Activated T-cell treated with anti-CD3 and anti-CD28 coated beads for 4 hours (primary cell): ENCODE data around the gene PBX4.

Source experiments
- DNase-seq: peaks from one replicate; pipeline ENCODE4 v3.0.0-alpha.2; 2020

PBX4 gene

GRCh38 chr19:19538061-19538784, 80.3 kb downstream of the PBX4 start, which contains the start of gene CILP2:
Gene CILP2 (plus strand): TSS chr19:19538265. CDS start chr19:19538350, 85 bp downstream.
- peak; percentile 25 for DNase-seq

GRCh38 chr19:19537075-19538048, 81.1 kb downstream of the PBX4 start:
- no peak for DNase-seq

GRCh38 chr19:19535311-19536191, 82.9 kb downstream of the PBX4 start:
- no peak for DNase-seq

GRCh38 chr19:19534556-19535265, 83.8 kb downstream of the PBX4 start:
- DNase-seq: no peak

- DNase-seq: no peak
These were observed 84.6 kb downstream of the PBX4 start for GRCh38 chr19:19533841-19534240.

GRCh38 chr19:19532806-19533701, 85.4 kb downstream of the PBX4 start:
- DNase-seq: no peak

- DNase-seq: peak; percentile 84
These were observed 86.3 kb downstream of the PBX4 start for GRCh38 chr19:19531951-19532805.

GRCh38 chr19:19530889-19531288, 87.6 kb downstream of the PBX4 start:
- DNase-seq: no peak

GRCh38 chr19:19530423-19530804, 88.1 kb downstream of the PBX4 start:
- no peak for DNase-seq

- DNase-seq: no peak
These were observed 88.6 kb downstream of the PBX4 start for GRCh38 chr19:19529783-19530422.

GRCh38 chr19:19528721-19529490, 89.6 kb downstream of the PBX4 start, which contains the start of gene YJEFN3:
Gene YJEFN3 (plus strand): TSS chr19:19528911. CDS start chr19:19528933, 22 bp downstream.
- no peak for DNase-seq

- DNase-seq: no peak
These were observed 90.5 kb downstream of the PBX4 start for GRCh38 chr19:19527674-19528625.

- no peak for DNase-seq
These were observed 91.2 kb downstream of the PBX4 start for GRCh38 chr19:19527371-19527656.

- no peak for DNase-seq
These were observed 91.7 kb downstream of the PBX4 start for GRCh38 chr19:19526581-19527370.

GRCh38 chr19:19525611-19526380, 92.7 kb downstream of the PBX4 start:
- DNase-seq: no peak

GRCh38 chr19:19524053-19524452, 94.4 kb downstream of the PBX4 start:
- DNase-seq: no peak
